ENCODE data around the gene ENPP1.

The ENPP1 gene

DNA sequence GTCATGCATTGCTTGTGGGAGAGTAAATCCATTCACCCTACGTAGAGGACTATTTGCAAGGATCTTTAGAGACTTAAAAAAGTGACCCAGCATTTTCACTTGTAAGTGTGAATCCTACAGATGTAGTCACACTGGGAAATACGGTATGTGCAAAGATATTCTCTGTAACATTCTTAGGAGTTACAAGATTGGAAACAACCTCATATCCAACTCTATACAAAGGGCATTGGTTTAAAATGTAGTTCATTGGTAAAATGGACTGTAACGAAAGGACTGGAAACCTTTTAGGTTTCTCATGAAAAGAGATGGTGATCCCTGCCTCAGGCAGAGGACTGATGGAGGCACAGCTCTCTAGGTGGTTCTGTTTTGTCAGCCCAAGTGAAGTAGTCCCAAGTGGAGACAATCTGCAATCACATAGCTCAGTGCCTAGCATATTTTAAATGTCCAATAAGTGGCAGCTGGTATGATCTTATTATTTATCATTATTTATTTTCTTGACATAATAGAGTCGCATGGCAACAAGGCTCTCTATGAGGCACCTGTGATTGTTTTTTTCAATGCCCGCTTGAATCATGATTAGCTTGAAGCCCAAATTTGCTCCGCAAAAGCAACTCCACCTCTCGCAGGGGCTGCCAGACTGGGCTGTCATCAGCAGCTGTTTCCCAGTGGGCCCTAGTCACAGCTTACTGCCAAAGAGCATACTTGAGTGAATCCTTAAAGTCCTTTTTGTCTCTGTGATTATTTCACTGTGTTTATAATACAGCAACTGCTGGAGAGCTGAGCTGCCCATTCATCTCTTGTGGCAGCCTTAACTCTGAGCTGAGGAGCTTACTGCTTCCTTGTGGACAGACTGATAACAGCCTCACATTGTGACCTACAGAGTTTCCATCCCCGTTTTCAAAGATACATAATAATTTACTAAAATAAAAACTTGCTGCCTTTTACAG is 19.8 kb upstream of the ENPP1 start:
- DNase-seq, result no peak

DNA sequence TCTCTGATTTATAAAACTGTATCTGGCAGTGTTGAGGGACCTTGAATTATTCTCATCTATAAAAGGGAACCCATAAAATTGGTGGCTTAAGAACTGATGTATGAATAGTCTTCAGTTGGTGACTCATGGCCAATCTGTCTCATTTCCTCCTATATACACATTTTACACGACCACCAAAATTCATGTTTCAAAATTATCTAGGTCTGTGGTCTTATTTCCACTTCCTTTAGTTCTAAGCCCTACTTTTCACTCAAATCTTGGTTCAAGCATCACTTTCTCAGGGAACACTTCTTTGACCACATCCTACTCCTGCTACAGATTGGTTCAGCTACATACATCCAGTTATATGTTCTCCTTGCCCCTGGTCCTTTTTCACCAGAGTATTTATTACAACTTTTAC is 18.6 kb upstream of the ENPP1 start:
- DNase-seq, result no peak

DNA sequence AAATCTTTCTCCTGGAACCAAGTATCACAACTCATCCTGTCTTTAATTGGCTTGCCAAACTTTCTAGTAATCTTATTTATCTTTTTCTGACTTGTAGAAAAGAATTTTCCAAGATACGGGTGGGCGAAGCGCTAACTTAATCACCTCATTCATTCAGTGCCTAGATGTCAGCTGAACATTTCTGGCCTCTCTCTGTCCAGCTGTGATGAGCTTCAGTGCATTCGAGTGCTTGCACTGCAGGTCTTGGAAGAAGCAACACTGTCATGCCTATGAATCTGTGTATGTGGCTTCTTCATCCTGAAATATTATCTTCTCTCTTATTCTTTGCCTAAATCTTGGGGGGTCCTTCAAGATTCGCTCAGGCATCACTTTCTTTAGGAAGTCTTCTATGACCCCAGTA is 16.3 kb upstream of the ENPP1 start:
- no peak for DNase-seq

DNA sequence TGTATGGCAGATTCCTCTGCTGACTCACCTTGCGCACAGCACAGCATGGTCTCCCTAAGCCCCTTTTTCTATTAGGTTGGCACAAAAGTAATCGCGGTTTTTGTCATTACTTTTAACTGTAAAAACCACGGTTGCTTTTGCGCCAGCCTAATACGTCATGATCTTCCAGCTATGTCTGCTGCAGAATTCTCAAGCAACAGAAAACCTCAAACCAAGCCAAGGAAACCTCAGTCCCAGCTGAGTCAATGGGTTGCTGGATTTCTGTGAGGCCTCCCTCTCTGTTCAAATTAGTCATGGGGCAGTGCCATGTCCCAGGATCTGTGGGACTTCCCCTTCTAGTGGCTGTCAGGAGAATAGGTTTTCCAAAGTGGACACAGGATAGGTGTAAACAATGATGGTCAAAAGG is 15.7 kb upstream of the ENPP1 start:
- no peak for DNase-seq

DNA sequence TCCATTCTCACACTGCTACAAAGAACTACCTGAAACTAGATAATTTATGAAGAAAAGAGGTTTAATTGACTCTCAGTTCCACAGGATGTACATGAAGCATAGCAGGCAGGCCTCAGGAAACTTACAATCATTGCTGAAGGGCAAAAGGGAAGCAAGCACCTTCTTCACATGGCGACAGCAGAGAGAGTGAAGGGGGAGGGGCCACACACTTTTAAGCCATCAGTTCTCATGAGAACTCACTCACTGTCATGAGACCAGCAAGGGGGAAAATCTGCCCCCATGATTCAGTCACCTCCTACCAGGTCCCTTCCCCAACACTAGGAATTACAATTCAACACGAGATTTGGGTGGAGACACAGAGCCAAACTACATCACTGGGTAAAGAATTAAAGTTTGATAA is 12.5 kb upstream of the ENPP1 start:
- DNase-seq, result no peak

DNA sequence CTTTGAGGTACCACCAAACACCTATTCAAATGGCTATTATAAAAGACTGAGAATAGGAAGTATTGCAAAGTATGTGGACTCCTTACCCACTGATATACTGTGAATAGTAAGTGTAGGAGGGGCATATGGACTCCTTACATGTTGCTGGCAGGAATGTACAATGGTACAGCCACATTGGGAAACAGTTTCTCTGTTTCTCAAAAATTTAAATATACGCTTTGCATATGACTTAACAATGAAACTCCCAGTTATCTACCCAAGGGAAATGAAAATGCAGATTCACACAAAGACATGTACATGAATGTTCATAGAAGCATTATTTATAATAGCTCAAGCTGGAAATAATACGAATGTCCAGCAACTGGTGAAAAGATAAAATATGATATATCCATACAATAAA is 5.5 kb upstream of the ENPP1 start:
- DNase-seq, result no peak

DNA sequence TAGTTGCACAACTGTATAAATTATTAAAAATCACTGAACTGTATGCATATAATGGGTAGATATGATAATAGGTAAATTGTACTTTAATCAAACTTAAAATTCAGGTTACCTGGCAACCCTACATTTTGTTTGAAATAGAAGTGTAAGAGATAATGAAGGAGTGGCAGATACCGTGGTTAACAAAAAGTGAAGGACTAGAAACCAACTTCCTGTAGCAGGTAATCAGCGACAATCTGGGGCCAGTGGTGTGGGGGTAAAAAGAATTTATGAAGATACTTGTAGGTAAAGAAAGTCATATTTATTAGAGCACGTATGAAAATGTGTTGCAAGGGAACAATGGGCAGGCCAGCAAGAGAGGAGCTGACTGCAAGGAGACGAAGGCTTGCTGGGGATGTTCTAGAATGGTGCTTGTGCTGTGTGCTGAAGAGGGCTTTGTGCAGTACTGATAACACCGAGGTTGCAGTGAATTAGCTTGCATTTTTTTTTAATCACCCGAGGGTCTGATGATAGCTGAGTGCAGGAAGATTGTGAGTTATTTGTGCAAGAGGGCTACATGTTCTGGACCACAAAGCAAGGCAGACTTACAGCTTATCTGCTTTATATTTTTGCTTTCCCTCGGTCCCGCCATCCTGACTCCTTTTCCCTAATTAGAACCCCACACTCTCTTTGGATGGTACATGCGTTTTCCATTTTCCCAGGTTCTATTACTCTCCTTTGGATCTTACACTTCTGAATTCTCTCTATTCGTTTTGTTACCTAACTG is 4.6 kb upstream of the ENPP1 start:
- DNase-seq, result no peak

DNA sequence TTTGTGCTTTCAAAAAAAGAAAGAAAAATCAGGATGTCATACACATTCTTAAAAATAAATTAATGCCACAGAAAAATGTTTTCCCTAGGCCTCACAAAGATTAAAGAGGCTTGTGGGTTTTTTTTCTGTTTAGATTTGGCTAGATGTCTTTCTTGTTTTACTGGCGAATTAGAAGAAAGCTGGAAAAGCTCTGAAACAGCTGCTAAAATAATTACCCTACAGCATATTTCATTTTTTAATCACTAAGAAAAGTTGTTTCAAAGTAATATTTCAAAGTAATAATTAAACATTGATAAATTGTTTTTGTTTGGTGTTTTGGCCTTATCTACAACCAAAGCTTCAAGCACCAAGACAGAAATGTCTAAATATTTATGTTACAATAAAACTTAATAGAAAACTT is 3.7 kb upstream of the ENPP1 start:
- no peak for DNase-seq

DNA sequence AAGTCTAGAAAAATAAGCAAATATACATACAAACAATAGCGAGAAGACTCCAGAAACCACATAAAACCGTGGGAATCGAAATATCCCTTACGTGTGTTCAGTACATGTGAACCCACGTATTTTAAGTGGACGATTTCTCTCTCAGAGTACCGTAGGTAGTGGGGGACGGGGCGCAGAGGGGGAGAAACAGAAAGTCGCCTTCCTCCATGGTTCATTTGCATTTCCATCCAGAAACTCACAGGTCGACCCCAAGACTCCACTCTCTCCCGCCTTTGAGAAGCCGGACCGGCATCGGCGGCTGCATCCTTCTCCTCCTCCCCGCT is 538 bp upstream of the ENPP1 start:
- no peak for DNase-seq

DNA sequence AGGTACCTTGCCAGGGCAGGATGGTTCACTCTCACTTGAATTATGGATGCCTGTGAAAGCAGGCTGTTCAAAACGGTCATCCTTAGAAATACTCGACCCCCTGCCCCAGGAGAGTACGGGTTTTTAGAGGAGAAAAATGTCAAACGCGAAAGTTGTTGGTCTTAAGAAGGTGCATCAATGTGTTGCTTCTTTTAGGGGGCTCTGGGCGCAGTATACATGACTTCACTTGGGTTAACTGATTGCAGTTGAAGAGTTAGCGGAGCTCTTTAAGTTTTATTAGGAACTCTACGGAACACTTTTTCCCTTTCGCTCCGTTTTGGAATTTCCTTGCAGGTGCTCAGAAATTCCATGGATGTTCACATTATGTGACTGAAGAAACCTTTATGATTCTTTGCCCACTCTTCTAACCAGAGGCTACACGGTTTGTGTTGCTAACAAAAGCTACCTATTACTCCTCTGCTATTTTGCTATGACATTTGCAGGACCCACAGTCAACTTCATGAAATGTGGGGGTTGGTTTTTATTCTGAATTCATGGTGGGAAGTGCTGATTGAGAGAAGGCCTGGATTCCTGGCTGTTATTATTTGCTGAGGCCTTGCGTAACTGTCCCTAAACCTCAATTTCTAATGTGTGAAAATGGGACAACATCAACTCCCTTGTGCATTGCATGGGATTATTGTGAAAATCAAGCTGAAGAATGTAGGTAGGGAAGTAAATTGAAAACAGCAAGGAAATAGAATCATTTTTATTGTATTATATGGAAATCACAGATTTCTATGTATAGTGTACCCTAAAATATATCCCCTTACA is 845 bp downstream of the ENPP1 start:
- no peak for DNase-seq

DNA sequence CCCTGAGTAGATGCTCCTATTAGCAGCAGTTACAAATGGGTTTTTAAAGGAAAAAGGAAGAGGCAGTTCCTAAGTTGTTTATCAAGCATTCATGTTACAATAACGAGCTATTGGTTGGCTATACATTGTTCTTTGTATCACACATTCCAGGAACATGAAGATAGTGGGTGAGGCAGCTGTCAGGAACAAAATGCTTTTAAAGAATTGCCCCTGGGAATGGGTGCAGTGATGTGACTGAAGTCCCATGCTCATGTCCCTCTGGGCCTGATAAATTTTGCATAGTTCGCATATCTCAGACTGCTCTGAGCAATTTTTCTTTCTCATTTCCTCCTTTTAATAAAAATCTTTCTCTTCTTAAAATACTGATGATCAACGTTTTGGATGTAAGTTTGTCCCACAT is 3.7 kb downstream of the ENPP1 start:
- no peak for DNase-seq

DNA sequence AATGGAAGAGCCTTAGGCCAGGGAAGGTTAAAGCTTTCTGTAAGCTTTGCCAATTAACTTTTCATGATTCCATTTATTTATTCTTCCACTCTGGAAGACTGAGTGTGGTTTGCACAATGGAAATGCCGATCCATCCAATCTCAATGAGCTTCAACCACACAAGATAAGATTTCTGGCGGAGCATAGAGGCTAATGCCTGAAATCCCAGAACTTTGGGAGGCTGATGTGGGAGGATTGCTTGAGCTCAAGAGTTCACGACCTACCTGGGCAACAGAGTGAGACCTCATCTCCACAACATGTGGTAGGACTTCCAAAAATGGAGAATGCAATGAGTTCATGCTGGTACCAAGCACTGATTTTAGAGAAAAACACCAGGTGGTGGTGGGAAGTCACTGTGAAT is 6.2 kb downstream of the ENPP1 start:
- no peak for DNase-seq

DNA sequence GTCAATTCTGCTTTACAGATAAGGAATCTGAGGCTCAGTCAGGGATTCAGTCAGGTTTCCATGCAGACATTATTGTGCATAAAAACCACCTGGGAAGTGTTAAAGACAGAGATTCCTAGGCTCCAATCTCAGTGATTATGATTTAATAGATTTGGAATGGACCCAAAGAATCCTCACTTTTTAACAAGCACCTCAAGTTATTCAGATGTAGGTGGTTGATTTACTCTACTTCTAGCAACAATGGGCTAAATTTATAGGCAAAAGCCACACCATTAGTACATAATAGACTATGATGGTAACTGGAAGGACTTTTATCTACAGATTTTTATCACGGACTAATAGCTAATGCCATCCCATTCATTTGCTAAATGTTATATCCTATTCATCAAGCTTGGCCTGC is 9.0 kb downstream of the ENPP1 start:
- no peak for DNase-seq

DNA sequence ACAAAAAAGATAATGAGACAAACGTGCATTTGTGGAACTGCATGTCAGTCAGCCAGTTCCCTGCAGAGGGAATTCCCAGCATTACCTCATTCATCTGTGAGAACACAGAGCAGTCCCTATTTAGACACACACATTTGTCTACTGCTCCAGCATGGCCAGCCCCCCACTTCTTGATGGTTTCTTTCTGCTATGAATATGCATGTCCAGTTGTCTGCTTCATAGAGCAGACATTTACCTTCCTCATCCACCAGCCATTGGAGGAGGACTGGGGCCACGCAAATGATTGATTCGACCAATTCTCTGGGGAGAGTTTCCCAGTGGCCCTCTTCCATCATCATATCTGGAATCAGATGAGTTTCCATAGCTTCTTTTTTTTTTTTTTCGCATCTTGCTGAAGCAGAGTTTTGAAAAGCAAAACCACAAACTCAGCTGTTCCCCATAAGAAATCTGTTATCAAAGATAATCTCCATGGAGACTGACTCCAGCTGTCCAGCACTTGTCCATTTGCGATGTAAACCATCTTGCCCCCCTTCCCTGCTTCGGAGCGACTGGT is 11.8 kb downstream of the ENPP1 start:
- DNase-seq, result no peak

DNA sequence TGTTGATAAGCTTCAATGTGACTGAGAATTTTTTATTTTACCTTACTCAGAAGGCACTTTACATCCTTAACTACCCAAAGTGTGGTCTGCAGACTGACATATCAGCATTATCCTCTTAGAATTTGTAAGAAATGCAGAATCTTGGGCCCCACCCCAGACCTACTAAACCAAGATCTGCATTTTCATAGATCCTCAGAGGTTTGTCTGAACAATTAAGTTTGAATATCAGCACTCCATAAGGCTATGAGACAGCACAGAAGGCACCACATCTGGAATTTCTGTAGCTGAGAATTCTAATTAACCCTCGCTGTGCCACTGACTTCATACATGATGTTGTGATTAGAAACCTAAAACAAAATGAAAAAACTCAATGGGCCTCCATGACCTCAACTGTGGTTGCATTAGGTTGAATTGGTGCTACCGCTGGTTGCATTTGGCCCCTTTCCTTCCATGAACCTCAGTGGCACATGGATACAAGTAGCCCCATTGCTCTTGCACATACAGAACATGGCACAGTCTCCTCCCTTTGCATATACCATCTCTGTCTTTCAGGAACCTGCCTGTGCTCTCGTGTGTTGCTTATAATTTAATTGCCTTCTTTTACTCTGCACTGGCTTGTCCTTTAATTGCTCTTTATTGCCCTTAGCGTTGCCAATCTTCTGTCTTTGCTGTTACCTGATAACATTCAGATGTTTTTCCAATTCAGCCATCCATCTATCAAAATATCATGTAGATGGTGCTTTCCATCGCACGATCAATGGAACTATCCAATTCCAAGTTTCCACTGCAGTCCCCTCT is 13.4 kb downstream of the ENPP1 start:
- DNase-seq, result no peak

DNA sequence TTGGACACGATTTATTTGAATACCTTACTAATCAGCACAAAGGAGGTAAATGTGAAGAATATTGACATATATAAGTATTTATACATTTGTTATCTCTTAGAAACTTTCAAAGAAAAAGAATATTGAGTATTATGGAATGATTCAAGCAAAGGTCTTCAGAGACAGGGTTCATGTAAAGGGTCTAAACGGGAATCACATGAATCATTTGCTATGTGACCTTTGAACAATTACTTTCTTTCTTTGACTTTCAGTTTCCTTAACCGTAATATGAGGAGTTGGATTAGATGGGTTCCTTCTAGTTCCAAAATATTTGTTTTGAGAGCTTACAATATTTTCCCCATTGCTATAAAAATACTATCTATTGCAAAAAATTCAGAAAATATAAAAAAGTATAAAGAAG is 14.3 kb downstream of the ENPP1 start:
- DNase-seq, result no peak

DNA sequence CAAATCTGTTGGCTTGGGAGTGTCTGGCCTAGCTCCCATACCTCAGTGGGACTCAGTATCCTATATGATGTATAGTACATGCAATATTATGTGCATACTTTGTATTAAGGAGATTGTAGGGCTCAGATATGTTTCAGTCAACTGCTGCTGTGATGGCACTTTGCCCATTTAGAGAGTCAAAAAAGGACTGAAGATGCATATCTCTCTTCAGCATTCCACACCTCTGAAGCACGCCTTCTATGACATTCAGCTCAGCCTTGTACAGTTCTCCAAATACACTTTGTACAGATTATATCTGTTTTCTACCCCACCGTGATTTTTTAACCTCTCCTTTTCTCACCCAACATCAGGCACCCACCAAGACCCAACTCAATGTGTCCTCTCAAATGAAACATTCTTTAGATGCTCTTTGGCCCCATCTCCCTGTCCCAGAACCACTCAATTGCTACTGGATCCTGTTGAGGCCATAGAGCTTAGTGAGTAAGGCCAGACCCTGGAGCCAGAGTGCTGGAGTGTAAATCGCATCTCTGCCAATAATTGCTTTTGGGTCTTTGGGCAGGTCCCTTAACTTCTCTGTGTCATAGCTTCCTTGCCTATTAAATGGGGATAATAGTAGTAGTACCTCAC is 15.6 kb downstream of the ENPP1 start:
- DNase-seq, result no peak

DNA sequence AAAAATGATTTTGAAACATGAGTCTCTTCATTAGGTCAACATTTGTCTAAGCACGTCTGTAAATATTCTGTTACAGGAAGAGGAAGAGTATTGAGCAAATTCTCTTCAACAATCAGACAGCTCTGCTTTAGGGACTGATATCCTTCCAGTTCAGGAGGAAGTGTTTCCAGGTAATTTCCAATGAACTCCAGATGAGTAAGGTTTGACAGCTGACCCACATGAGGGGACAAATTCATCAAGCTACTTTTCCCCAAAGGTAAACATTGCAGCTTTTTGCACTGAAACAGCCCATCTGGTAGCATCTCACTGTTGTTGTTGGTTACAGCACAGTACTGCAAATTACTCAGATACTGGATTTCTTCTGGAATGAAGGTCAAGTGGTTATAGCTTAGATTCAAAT is 18.1 kb downstream of the ENPP1 start:
- DNase-seq, result no peak

DNA sequence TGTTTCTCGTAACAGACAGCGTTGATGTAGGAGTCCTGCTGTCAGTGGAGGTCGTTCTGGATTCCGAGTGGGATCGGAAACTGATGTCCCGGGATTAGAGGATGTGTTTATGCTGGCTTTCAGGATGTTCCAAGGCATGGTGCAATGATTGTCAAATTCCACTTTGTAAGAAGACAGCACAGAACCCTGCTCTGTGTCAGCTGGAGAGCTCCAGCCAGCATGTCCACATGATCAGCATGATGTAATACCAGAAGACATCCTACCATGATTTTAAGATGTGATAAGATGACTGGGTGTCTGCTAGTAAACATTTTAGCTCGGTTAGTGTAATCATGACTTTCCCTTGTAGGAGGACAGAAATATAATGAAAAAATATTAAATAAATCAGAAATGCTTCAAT is 20.3 kb downstream of the ENPP1 start:
- no peak for DNase-seq

DNA sequence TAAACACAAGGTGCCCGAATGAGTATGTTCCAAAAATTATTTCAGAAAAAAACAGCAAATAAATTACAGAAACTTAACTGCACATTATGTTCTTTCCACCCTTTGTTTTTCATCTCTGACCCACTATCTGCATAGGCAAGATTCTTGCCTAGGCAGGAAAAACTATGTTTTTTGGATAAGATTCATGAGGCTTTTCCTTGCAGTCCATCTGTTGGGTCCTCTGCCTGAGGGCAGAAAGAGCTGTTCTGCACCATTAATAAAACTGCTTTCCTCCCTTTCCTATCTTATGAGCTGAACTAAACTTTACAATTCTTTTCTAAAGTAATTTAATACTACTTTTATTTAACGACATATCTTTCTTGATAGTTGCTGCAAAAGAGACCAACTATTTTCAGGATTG is 21.1 kb downstream of the ENPP1 start:
- DNase-seq, result no peak

DNA sequence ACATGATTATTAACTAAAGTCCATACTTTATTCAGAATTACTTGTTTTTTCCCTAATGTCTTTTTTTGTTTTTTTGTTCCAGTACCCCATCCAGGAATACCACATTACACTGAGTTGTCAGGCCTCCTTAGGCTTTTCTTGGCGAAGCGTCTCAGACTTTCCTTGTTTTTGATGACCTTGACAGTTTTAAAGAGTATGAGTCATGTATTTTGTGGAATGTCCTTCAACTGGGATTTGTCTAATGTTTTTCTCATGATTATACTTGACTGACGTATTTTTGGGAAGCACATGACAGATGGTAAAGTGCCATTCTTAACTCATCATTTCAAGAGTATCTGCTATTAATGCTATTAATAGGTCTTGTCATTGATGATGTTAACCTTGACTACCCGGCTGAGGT is 23.6 kb downstream of the ENPP1 start:
- DNase-seq, result no peak

DNA sequence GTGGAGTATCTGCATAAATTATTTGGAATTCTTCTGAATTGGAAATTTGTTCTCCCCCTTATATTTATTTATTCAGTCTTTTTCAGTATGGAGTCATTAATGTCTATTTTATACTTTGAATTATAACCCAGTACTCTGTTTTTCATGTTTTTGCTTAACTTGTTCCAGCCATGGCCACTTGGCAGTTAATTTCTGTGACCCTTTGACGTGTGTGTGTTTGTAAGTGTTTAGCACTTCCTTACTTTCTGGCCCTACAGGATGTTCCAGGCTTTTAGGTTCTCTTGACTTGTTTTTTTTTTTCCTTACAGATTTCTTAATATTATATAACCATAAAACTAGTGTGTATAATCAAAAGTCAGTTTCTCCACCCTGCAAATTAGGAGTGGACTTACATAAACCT is 24.1 kb downstream of the ENPP1 start:
- DNase-seq, result no peak
